ENCODE data around the gene TYW1B.
"Not testable (repeated sequence)": the region's sequence is repeated elsewhere in the genome, so short reads cannot be mapped to it uniquely, and the experiment has no call there.

DNA sequence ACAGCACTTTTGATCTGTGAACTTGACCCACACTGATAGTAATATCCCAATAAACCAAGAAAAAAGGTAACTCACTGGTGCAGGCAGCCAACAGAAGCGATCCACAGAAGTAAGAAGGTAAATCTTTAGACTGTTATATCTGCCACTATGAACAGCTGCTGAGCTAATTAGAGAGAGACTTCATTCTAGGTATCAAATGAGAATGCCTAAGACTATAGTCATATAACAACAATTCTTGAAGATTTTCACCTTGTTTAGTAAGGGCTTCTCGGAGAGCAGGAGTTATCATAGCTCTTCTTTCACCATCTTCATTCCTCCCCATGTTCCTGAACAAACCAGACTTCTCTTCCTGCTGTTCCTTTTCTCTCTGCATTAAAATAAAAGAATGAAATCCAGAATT is 50.8 kb downstream of the TYW1B start:
- not testable (repeated sequence) for TF ChIP-seq FOXK2, ZNF384, TARDBP, SP1 (IDR thresholded peaks at IDR 0.05)

Measured in HEK293T (cell line).